GM19099 (cell line): ENCODE data around the gene PIK3R4.

Source experiments
- POLR2A ChIP-seq: IDR thresholded peaks from 3 replicates; pipeline ENCODE4 v1.6.1; 2011; ENCODE audit warnings: low read depth; ENCODE audit not compliant: insufficient read length; ENCODE audit errors: extremely low read depth

PIK3R4 gene

DNA sequence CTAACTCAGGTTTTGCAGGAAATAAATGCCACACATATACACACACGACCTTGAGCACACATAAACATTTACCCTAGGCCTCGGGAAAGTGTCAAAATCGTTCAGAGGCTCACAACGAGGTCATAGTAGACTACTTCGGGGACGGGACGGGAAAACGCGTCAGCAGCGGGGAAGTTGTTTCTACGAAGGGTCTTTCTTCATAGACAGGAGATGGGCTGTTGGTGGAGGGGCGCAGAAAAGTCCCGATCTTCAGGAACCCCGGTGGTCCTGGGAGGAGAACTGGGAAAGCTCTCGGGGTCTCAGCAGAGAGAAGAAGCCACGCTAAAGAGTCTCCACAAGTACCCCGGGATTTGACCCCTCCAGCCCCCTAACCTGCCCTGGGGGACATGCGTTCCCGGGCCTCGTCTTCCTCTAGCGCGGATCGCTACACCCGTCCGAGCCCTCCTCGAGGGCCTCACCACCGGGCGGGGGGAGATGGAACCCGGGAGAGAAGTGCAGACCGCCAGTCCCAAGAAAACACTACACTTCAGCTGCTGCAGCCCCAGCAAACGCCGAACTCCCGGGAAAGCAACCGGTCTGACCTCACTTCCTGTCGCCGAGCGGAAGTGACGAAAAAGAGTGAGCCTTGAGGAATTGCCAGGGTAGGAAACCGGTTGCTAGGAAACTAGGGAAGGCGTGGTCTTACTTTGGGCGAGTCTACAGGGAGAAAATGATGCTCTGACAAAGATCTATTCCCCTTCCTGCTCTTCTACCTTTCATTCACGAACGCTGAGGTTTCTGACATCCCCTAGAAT is at the start of gene PIK3R4:
Gene PIK3R4 (minus strand): TSS at position 584 of the 794 bp plus-strand sequence. CDS start 1,611 bp downstream, outside the sequence.
- TF ChIP-seq POLR2A: peak; percentile 82

DNA sequence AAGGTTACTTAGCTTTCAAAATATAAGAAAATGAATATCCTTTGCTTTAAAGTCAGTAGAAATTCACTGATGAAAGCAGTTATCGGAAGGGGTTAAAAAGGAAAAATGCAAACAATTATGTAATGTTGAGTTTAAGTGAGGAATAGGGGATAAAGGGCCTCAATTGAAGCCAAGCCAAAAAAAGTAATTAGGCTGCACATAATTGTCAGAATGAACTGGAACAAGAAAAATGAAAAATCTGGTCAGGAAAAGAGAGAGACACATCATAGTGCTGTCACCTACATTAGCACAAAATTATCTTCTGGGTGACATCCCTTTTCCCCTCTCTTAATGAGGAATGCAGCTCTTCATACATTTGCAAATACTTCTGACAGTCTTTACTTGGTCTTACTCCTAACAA is 48.8 kb upstream of the PIK3R4 start:
- no peak for TF ChIP-seq POLR2A

DNA sequence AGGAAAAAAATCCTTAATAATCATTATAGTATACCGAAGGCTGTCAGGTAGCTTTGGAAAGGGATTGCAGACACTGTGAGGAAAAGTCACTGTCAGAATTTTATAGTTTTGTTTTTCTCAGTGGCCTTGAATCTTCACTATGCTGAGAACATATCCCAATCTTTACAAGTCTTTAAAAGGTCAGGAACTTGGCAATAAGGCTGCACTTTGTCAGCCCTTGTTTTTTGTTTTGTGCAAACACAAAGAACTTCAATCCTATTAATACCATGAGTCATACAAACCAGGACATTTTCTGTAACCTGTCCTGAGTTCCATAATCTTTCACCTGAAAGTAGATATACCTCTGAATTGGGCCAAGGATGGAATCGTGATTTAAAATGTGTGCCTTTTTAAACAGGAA is 45.6 kb upstream of the PIK3R4 start:
- TF ChIP-seq POLR2A: no peak

DNA sequence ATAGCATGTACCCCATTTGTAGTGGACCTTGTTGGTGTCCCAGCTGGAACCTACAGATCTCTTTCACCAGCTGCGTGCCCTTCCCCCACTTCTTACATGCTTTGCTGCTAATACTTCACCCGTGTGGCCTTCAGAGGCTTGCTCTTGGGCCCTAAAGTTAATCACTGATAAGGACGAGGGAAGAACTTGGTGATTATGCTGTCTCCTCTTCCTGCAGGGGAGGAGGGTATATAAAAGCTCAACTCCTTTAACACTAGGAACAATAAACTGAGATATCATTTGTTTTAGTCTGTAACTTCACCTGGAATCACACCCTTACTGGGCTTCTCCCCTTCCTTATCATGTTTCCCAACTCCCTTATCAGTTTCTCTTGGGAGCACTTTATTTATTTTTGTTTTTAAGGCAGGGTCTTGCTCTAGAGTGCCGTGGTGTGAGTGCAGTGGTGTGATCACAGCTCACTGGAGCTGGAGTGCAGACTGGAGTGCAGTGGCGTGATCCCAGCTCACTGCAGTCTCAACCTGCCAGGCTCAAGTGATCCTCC is 43.2 kb upstream of the PIK3R4 start:
- no peak for TF ChIP-seq POLR2A

DNA sequence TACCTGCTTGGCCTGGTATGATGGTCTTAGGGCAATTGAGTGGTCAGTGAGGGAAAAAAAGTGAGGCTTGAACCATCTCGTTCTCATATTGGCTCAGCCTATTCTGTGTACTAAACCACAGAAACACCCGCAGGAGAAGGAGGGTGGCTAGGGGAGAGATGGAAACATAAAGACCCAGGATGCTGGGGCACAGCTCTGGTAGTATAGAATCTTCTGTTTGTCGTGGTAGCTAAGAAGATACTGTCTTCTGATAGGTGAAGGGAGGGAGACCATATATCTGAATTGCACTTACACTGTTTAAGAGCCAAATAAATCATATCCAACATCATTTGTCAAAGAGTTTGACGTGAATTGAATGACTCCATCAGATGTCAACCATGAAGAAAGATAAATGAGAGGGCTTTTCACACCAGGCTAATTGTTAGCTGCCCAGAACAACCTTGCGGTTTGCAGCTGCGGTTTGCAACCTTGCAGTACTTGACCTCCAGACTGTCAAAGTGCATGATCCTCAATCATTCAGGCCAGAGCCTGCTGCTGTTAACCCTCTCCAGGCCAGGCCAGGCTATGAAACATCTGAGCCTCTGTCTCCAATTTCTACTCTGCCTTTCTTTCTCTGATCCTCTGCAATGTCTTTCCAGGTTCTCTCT is 40.9 kb upstream of the PIK3R4 start:
- TF ChIP-seq POLR2A: no peak

DNA sequence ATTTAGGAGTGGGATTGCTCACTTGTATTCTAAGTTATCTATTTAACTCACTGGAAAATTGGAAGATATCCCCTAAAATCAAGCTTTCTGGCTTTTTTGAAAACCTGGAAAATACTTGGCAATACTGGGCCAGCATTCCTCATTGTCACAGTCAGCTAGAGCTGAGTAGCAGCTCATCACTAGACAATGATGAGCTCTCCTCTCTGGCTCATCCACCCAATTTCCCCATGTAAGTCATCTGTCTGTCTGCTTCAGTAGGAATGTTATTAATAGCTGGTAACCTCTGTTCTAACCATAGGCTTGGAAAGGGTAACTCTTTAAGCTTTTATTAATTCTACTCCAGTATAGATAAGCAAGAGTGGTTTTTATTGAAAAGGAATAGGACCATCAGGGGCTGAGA is 39.7 kb upstream of the PIK3R4 start:
- no peak for TF ChIP-seq POLR2A

DNA sequence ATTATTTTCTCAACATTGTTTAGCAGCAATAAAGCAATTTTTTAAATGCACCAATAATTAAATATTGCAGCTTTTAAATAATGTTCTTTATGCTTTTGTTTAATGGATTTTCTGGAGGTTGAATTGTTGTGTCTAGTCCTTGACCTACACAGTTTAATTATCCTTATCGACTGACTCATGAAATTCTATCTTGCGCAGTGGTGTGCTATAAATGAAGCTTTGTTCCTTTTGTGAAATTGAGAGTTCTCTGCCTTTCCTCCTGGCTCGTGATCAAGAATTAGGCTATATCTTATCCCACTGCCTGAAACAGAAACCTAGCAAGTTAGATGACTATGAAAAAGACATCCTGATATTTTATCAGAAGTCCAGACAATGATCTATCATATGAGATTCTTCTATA is 37.0 kb upstream of the PIK3R4 start:
- TF ChIP-seq POLR2A: no peak

DNA sequence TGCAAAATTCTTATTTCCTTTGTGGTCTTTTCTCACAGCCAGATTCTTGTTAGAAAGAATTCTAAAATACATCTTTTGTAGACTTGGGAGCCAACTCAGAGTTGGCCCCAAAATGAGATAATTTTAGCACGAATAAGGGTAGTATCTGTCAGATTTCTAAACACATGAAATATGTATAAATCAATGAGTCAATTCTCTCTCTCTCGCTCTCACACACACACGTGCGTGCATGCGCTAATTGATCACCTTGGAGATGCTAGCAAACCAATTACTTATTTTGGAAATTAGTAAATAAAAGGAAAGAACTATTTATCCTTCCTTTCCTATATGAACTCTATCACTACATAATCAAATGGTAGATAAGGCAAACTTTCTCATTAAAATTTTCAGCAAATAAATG is 32.9 kb upstream of the PIK3R4 start:
- no peak for TF ChIP-seq POLR2A

DNA sequence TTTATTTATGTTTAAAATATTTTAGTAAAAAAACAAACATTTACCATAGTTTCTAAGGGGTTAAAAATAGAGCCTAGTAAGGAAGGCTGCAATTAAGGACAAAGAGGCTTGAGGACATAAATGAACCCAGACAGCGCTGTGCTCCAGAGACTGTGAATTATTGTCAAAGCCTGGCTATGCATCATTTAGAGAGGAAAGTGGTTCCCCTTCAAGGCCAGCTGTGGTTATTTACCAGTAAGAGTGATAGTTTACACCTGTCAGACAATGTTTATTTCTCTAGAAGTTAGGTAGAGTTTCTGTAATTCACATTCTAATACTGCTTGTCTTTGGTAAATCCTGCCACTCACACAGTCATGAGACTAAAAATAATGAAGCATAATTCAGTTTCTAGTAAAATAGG is 32.4 kb upstream of the PIK3R4 start:
- no peak for TF ChIP-seq POLR2A

DNA sequence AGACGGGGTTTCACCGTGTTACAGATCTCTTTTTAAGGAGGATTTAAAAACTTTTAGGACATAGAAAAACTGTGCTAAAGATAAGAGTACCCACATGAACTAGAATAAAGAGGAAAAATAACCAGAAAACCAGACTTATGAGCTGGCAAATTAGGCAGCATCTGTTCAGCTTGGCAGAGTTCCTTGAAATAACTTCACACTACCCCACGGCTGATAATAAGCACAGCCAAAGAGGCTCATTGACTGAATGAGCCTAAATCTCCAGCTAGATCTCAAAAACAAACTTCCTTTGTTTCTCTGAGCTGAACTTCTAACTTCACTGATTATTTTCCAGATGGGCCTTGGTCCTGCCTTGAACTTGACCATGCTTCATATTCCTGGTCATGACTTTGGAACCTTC is 26.7 kb upstream of the PIK3R4 start:
- TF ChIP-seq POLR2A: no peak

DNA sequence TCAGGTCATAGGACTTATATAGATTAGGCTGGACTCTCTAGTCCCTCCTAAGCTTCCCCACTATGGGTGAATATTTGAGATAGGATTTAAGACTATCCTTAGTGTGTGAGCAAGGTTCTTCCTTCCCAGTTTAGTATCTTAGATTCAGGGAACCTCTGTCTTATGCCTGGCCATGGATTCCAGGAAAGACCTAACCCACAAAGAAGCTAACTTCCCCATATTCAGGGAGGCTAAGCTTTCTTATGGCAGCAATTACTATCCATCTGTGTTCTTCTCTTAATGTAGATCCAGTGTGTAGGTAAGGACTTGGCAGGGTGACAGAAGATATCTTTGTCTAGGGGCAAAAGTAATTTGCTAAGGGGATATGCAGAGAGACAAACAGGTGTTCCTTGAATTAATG is 25.5 kb upstream of the PIK3R4 start:
- TF ChIP-seq POLR2A: no peak

DNA sequence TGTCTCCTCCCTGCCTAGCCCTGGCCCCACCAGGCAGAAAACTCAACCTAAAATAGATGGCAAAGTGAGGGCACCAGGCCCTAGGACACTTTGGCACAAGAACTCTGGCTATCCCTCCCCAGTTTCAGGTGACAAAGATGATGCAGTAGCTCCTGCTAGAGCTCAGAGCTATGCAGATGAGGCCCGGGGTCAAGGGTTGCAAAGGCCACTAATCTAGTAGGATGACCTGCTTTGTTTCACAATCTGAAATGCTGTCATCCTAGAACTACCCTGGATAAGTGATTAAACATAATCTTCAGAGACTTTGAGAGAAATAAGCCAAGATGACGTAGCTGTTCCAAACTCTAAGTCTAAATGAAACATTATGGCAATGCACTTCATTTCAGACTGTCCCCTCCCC is 24.0 kb upstream of the PIK3R4 start:
- no peak for TF ChIP-seq POLR2A

DNA sequence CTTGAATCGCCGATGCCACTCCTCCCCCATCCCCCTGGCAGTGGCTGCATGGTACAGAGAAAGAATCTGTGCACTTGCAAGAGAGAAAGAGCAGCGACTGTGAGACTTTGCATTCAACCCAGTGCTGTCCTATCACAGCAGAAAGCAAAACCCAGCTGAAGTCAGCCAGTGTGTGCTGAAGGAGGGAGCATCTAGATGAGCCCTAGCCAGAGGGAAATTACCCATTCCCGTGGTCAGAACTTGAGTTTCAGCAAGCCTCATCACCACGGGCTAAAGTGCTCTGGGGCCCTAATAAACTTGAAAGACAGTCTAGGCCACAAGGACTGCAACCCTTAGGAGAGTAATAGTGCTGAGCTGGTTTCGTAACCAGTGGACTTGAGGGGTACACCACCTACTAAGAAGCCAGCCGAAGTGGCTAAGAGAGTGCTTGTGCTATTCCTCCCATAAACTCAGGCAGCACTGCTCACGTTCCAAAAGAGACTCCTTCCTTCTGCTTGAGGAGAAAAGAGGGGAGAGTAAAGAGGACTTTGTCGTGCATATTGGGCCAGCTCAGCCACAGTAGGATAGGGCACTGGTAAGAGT is 15.2 kb upstream of the PIK3R4 start:
- no peak for TF ChIP-seq POLR2A

DNA sequence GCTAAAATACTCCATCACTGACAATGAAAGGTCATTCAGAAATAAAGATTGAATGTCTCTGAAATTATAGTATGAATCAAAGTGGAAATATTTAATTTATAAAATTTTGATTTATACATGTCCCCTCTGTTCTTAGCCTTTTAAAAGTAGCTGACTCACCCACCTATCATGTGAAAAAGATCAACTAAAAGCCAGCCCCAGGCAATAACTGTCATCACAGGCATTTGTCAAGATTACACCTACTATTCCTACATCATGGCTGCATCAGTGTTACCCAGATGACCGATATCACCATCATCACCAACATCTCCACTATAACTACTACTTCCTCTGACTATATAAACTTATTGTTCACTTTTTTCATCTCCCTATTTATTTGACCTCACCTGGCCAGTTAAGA is 14.3 kb upstream of the PIK3R4 start:
- no peak for TF ChIP-seq POLR2A

DNA sequence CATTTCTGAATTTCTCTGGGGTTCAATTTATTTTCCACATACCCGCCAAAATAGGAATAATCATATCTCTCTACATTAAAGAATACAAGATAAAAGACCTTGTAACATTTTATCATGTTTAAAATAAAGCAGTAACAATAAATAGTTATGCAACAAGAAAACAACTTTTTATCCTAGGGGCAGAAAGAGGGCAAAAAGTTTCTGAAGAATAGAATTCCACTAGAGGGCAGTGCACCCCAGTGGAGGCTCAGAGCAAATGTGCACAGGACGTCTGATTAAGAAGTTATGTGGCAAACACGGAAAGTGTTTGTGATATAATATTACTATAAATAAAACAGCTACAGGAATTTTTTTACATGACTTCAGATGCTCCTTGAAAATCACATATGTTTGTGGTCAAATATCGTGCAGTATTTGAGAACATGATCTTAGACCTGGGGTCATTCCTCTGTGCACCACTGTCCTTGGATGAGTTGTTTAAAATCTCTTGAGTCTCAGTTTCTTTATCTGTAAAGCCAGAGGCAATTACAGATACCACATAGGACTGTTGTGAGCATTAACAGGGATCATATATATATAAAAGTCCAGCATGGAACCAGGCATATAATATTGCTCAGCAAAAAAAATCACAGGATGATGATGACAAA is 13.2 kb upstream of the PIK3R4 start:
- TF ChIP-seq POLR2A: no peak

DNA sequence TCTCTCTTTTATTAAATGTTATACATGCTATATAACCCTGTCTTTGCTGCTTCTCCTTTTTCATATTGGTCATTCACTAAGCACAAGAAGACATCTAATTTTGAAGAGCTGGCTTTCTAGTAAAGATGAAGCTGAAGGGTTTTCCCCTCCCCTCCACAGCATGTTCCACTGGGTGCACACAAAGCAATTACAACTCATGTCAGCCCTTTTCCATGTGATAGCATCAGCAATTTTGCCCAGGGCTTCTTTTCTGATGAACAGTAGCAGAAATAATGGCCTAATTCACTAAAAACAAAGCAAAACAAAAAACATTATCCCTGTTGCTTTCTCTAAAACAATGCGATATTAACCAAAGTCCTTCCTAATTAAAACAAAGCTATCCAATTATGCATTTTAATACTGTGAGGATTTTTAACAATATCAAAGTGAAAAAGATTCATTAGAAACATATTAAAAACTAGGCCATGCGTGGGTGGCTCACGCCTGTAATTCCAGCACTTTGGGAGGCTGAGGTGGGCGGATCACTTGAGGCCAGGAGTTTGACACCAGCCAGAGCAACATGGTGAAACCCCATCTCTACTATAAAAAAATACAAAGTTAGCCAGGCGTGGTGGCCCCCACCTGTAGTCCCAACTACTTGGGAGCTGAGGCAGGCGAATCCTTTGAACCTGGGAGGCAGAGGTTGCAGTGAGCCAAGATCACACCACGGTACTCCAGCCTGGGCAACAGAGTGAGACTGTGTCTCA is 12.2 kb upstream of the PIK3R4 start:
- TF ChIP-seq POLR2A: no peak
